HCT116 (cell line): ENCODE data around the gene LYPD4.

Experiments
- CTCF ChIP-seq, 3 experiments: fragments of 200-600 bp in 1 of 3; sonication (generic) in 1 of 3; IDR thresholded peaks in 2 of 3; conservative IDR thresholded peaks in 1 of 3; 2 replicates each; pipeline ENCODE4 v1.5.1; 2012 to 2017; ENCODE audit warnings: low read depth in 2 of 3, low read length in 2 of 3, antibody characterized with exemption in 1 of 3, borderline replicate concordance in 1 of 3, control low read depth in 1 of 3, mild to moderate bottlenecking in 1 of 3, mixed read lengths in 1 of 3, mixed run types in 1 of 3, moderate library complexity in 1 of 3; ENCODE audit not compliant: insufficient read depth in 1 of 3
- ELF1 ChIP-seq: IDR thresholded peaks from 2 replicates; pipeline ENCODE4 v1.6.1; 2012; ENCODE audit warnings: low read depth, borderline replicate concordance
- JUND ChIP-seq: IDR thresholded peaks from 2 replicates; pipeline ENCODE4 v1.6.1; 2012
- POLR2A ChIP-seq: IDR thresholded peaks from 2 replicates; pipeline ENCODE4 v1.7.0; 2011; ENCODE audit warnings: borderline replicate concordance; ENCODE audit not compliant: insufficient read depth, insufficient read length; ENCODE audit errors: extremely low read depth
- RAD21 ChIP-seq: IDR thresholded peaks from 2 replicates; pipeline ENCODE4 v1.6.1; 2012; ENCODE audit warnings: low read depth, mild to moderate bottlenecking

- TF ChIP-seq POLR2A = no peak
- no peak for TF ChIP-seq CTCF (IDR thresholded peaks at IDR 0.05 in 2 of 3, conservative IDR thresholded peaks at IDR 0.05 in 1 of 3; ENCODE audit: borderline replicate concordance in 1 of 3, insufficient read depth in 1 of 3, low read depth in 2 of 3, low read length in 2 of 3)
- no peak for TF ChIP-seq JUND
- TF ChIP-seq RAD21 = no peak
- TF ChIP-seq ELF1 = no peak
Observed at GRCh38 chr19:41844601-41845000, at the start of gene LYPD4.
